Measurements from ENCODE around the gene ENTPD8.

GRCh38 chr9:137422604-137423513 lies 18.3 kb downstream of the ENTPD8 start, which contains the start of the genes EXD3 and NOXA1:
- TF ChIP-seq EZH2 (IDR thresholded peaks at IDR 0.05; ENCODE audit: low read length, missing control alignments): no peak
- peak; percentile 21 to 44 for TF ChIP-seq CTCF (conservative IDR thresholded peaks at IDR 0.05 in 1 of 2, IDR thresholded peaks at IDR 0.05 in 1 of 2; ENCODE audit: low read depth in 1 of 2, low read length in 2 of 2)

All from fibroblast of lung (primary cell).